HG02610 (cell line): Measurements from ENCODE around the gene RAB6B.

Source experiments
- ATAC-seq: cut with Tn5 transposase; IDR thresholded peaks from one replicate; pipeline ENCODE4 v1.9.1; 2021; ENCODE audit warnings: mild to moderate bottlenecking, moderate library complexity; ENCODE audit not compliant: unreplicated experiment

RAB6B gene

DNA sequence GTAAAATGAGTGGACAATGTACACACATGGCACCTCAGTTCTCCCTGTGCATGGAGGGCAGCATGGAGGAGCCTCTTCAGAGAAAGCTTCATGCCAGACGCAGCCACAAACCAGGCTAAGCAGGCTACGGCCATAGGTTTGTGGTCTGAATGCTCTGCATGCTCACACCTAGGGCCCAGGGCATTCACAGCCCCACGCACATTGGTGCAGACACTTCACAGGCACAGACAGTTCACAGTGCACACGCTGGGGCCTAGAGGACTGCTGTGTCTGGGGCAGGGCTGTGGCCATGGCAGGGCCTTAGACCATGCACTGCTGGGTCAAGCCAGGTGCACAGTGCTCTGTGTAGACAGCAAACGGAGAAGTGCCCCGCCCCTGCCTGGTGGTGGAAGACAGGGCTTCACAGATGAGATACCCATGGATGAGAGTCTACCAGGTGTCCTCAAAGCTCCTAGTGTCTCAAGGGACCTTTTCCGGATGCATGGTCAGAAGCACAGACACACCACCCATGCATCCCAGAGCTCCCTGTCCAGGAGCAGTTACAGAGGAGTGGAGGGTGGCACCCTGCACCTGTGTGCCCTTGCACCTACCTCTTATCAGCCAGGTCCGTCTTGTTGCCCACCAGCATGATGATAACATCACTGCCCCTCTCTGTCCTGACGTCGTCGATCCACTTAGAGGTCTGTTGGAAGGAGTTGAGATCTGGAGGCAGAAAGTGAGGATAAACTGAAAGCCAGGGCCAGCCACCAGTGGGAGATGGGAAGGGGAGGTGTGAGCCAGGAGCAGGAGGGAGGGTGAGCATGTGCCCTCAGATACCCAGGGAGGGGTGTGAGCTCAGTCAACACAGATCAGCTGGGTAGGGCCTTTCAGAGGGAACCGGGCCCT lies 56.5 kb downstream of the RAB6B start:
- ATAC-seq = no peak

- ATAC-seq = no peak
Measured at GRCh38 chr3:133838296-133838789, 57.3 kb downstream of the RAB6B start.

GRCh38 chr3:133837487-133838295 lies 58.0 kb downstream of the RAB6B start:
- no peak for ATAC-seq

DNA sequence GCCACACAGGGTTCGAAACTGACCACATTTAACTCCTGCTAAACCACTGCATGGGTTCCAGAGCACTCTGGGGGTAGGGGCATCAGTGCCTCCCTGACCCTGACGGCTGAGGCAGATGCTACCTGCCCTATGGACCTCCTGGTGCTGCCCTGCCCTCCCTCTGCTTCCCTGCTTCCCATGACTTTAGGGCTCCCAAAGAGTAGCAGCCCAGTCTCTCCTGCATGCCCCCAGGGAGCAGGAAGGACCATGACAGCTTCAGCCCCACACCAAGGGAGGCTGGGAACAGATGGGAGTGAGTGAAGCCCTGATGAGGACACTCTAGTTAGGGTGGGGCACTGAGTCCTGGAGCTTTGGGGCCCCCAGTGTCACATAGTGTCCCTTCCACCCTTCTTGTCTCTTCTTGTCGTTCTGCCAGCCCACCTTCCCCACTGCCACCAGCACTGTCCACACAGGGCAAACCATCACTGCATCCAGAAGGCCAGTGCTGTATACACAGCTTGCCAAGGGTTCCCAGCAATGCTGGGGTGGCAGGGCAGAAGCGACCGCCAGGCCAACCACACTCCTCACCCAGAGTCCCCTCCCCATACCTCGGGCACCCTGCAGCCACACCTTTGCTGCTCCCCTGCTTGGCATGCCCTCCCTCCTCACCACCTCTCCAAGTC lies 59.1 kb downstream of the RAB6B start:
- no peak for ATAC-seq

DNA sequence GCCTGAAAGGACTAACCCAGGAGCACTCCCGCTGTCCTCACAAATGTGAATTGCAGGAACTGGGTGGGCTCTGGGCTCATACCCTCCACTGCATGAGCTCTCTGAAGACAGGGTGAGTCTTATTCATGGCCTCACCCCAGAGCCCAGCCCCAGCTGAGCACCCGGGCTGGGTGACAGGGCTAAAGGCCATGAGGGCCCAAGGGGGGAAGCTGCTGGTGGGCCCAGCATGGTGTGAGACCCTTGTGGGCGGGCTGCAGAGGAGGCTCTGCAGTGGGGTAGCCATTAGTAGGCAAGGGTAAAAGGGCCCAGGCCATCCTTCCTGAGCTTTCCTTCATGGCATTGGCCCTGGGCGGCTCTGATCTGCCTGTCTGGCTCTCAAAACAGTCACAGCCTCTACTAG lies 59.7 kb downstream of the RAB6B start:
- no peak for ATAC-seq

DNA sequence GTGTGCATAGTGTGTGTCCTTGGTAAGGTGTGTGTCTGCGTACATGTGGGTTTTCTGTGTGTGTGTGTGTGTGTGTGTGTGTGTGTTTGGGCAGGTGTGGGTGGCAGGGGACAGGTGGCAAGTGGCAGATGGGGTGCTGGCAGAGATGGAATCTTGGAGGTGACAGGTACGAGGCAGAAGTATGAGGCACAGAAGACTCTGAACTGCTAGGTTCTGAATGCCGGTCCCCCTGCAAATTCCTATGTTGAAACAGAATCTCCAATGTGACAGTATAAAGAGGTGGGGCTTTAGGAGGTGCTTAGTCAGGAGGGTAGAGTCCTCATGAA lies 60.3 kb downstream of the RAB6B start:
- ATAC-seq = no peak

DNA sequence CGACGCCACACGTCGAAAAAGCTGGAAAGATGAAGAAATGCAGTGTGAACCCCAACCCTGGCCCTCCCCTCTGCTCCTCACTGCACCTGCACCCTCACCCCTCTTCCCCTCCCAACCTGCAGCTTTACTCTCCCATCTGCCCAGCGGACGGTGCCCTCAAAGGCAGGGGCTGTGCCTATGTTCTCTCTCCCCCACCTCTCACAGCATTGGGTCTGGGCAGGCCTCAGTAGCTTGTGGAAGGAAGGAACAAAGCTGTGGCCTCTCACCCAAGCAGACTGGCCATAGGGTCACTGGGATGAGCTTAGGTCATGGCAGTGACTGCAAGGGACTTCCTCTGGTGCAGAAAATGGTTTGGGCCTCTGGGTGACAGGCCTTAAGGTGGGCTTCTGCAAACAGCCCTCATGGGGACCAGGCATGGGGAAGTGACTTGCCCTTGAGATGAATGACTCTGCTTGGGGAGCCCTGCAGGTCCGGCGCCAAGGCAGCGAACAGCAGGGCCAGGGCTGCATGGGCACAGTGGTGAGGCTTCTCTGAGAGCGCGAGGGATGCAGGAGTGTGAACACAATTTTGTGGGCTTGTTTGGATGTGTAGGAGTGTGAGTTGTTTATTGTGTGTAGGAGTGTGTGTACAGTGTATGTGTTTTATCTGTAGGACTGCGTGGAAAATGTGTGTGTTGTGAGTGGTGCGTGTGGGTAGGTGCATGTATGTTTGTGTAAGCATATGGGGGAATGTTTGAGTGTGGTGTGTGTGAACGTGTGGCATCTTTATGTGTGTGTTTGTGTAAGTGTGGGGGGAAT lies 60.9 kb downstream of the RAB6B start:
- ATAC-seq = no peak

DNA sequence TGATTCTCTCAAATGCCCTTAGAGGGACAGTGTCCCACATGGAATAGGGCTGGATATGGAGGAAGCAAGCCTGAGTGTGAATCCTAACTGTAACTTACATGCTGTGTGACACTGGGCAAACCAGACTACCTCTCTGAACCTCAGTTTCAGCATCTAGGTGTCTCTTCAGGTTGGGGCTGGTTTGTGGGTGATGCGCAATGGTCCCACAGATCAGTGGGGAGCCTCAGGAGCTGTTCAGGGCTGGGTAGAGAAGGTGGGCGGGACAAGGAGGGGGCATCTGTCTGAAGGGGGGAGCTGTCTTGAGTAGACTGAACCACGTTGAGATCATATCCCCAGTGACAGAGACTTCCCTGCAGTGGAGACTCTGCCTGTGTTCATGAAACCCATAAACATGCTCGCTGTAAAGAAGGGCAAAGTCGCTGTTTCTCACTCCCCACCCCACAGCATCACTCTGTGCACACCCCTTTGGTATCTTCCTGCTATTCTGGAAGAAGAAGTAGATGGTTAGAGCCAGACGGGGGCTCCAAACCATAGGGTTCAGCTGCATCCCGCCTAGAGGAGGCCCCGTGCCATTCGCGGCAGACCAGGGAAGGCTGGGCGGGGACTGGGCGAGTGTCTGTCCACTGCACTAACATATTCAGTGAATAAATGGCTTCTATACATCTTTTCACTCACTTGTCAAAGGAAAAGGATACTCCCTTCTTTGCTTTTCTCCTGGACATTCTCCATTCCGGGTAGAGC lies 61.6 kb downstream of the RAB6B start:
- no peak for ATAC-seq

- no peak for ATAC-seq
Measured at GRCh38 chr3:133833267-133833666, 62.4 kb downstream of the RAB6B start.

DNA sequence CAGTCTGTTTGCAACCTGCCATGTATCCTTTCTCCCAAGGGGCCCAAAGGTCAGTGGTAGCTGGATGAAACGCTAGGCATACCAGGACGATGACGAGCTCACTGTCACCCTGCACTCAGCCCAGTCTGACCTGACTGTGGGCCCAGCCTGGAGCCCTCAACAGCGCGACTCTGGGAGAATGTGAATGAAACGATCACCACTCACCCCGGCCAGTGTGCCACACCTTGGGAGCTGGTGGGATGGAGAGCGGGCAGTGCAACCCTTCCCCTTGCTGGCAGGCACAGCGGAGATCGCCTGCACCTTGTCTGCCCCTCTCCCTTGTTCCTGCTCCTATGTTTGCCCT lies 62.9 kb downstream of the RAB6B start:
- ATAC-seq = no peak

- ATAC-seq = no peak
Measured at GRCh38 chr3:133831966-133832801, 63.5 kb downstream of the RAB6B start.

DNA sequence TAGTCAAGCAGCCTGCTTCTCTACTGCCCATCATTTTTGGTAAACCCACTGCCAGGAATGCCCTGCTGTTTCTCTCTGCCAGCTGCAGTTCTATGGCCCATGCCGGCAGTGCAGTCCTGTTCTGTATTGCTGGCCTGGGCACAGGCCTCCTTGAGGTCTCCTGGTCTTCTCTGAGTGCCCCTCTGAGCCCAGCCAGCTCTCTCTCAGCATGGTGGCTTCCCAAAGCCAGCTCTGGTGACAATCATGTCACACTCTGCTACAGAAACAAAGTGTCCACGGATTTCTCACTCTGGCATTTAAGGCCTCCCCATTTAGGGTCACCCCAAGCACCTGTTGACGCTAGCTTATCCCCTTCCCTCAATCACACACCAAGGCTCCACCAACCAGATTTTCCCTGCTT lies 65.6 kb downstream of the RAB6B start:
- ATAC-seq = no peak

DNA sequence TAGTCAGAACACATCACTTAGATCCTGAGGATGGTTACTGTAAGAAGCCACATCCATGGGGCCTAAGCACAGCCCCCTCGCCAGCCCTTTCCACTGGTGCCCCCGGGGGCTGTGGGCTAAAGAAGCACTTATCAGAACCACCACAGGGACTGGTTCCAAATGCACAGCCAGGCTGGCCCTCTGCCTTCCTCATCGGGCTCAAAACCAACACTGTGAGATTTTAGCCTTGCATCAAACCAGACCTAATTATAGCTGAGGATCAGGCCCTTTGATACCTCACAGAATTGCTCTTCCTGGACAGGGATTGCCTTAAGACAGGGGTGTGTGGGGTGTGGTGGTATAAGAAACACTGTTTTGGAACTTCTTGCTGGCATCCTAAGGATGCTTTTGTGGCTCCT lies 66.4 kb downstream of the RAB6B start:
- ATAC-seq = no peak

GRCh38 chr3:133828576-133829309 lies 66.9 kb downstream of the RAB6B start:
- ATAC-seq = no peak

- no peak for ATAC-seq
Measured at GRCh38 chr3:133827684-133828083, 68.0 kb downstream of the RAB6B start.

GRCh38 chr3:133827136-133827535 lies 68.5 kb downstream of the RAB6B start:
- ATAC-seq = no peak

GRCh38 chr3:133825969-133826727 lies 69.5 kb downstream of the RAB6B start:
- no peak for ATAC-seq

GRCh38 chr3:133824961-133825485 lies 70.7 kb downstream of the RAB6B start:
- no peak for ATAC-seq
